ENCODE measurements around the gene VANGL2. TPM values are rescaled to one million over a fixed set of nuclear protein-coding genes. Genes with fewer than 3 reads are reported as not detected.
"Not testable (repeated sequence)": the region's sequence is repeated elsewhere in the genome, so short reads cannot be mapped to it uniquely, and the experiment has no call there.

Gene VANGL2
- total RNA-seq, 1 donor from 2014 or later = 17.7 TPM

- peaks cover 11% of the 10 kb centered on the region for H3K4me1 Mint-ChIP-seq (ENCODE audit: unreplicated experiment)
- H3K36me3 Mint-ChIP-seq (ENCODE audit: unreplicated experiment) = no peaks in the 10 kb centered on the region
- peak; percentile 46 for DNase-seq (ENCODE audit: extremely low spot score, unreplicated experiment)
- H3K27ac Mint-ChIP-seq (ENCODE audit: unreplicated experiment) = no peak overlapping the region
- TF ChIP-seq CTCF (IDR thresholded peaks at IDR 0.05) = no peak
- no peaks in the 10 kb centered on the region for H3K9me3 Mint-ChIP-seq (ENCODE audit: unreplicated experiment)
- no peak overlapping the region for H3K4me3 Mint-ChIP-seq (ENCODE audit: unreplicated experiment)
- H3K27me3 Mint-ChIP-seq (ENCODE audit: unreplicated experiment) = peaks cover 17% of the 10 kb centered on the region
These were observed 24.4 kb upstream of the VANGL2 start for GRCh38 chr1:160375788-160376524.

- DNase-seq (ENCODE audit: extremely low spot score, unreplicated experiment) = peak; percentile 32
- Mint-ChIP-seq H3K27me3 (ENCODE audit: unreplicated experiment) (peaks cover 18% of the 10 kb centered on the region), H3K27ac (ENCODE audit: unreplicated experiment) (no peak overlapping the region), H3K4me1 (ENCODE audit: unreplicated experiment) (peaks cover 11% of the 10 kb centered on the region), H3K9me3 (ENCODE audit: unreplicated experiment) (no peaks in the 10 kb centered on the region), H3K4me3 (ENCODE audit: unreplicated experiment) (no peak overlapping the region), H3K36me3 (ENCODE audit: unreplicated experiment) (no peaks in the 10 kb centered on the region)
- TF ChIP-seq CTCF (IDR thresholded peaks at IDR 0.05) = peak; percentile 80
These were observed 23.7 kb upstream of the VANGL2 start for GRCh38 chr1:160376525-160377131.

GRCh38 chr1:160377585-160378206 lies 22.7 kb upstream of the VANGL2 start:
- H3K36me3 Mint-ChIP-seq (ENCODE audit: unreplicated experiment) = no peaks in the 10 kb centered on the region
- no peak for TF ChIP-seq CTCF (IDR thresholded peaks at IDR 0.05)
- H3K27ac Mint-ChIP-seq (ENCODE audit: unreplicated experiment) = no peak overlapping the region
- peak; percentile 51 for DNase-seq (ENCODE audit: extremely low spot score, unreplicated experiment)
- H3K4me3 Mint-ChIP-seq (ENCODE audit: unreplicated experiment) = no peak overlapping the region
- no peaks in the 10 kb centered on the region for H3K9me3 Mint-ChIP-seq (ENCODE audit: unreplicated experiment)
- H3K27me3 Mint-ChIP-seq (ENCODE audit: unreplicated experiment) = peaks cover 29% of the 10 kb centered on the region
- peaks cover 11% of the 10 kb centered on the region for H3K4me1 Mint-ChIP-seq (ENCODE audit: unreplicated experiment)

- not testable (repeated sequence) for H3K4me1 Mint-ChIP-seq (ENCODE audit: unreplicated experiment); H3K4me3 Mint-ChIP-seq (ENCODE audit: unreplicated experiment); H3K36me3 Mint-ChIP-seq (ENCODE audit: unreplicated experiment); DNase-seq (ENCODE audit: extremely low spot score, unreplicated experiment); H3K27ac Mint-ChIP-seq (ENCODE audit: unreplicated experiment); H3K9me3 Mint-ChIP-seq (ENCODE audit: unreplicated experiment)
- peaks cover 68% of the 10 kb centered on the region for H3K27me3 Mint-ChIP-seq (ENCODE audit: unreplicated experiment)
These were observed 15.6 kb upstream of the VANGL2 start for GRCh38 chr1:160384812-160385211.

GRCh38 chr1:160388406-160388805 lies 12.0 kb upstream of the VANGL2 start:
- peaks cover 65% of the 10 kb centered on the region for H3K27me3 Mint-ChIP-seq (ENCODE audit: unreplicated experiment)
- not testable (repeated sequence) for H3K27ac Mint-ChIP-seq (ENCODE audit: unreplicated experiment); H3K36me3 Mint-ChIP-seq (ENCODE audit: unreplicated experiment); H3K9me3 Mint-ChIP-seq (ENCODE audit: unreplicated experiment); DNase-seq (ENCODE audit: extremely low spot score, unreplicated experiment); H3K4me3 Mint-ChIP-seq (ENCODE audit: unreplicated experiment); H3K4me1 Mint-ChIP-seq (ENCODE audit: unreplicated experiment)

GRCh38 chr1:160394673-160395072 lies 5.7 kb upstream of the VANGL2 start:
- Mint-ChIP-seq H3K36me3 (ENCODE audit: unreplicated experiment) (no peaks in the 10 kb centered on the region), H3K27ac (ENCODE audit: unreplicated experiment) (no peak overlapping the region), H3K9me3 (ENCODE audit: unreplicated experiment) (no peaks in the 10 kb centered on the region), H3K4me3 (ENCODE audit: unreplicated experiment) (no peak overlapping the region), H3K27me3 (ENCODE audit: unreplicated experiment) (peaks cover 42% of the 10 kb centered on the region), H3K4me1 (ENCODE audit: unreplicated experiment) (no peaks in the 10 kb centered on the region)
- DNase-seq (ENCODE audit: extremely low spot score, unreplicated experiment) = peak; percentile 34
- TF ChIP-seq CTCF (IDR thresholded peaks at IDR 0.05) = no peak

Measured in osteocyte (in vitro differentiated cells).